Left lung (tissue), 10 donors: ENCODE results near the gene HTRA3. TPM values are rescaled to one million over a fixed set of nuclear protein-coding genes. Genes with fewer than 3 reads are reported as not detected.
A peak's percentile ranks its signal among the peaks of the same experiment; 100 is the strongest.

ENCODE experiments used
- ATAC-seq: fragments of 200-7000 bp; cut with Tn5 transposase; one replicate; pipeline ENCODE4 v1.9.1; 2020; ENCODE audit warnings: moderate library complexity
- DNase-seq, 4 donors: peaks; one replicate each; pipeline ENCODE4 v3.0.0-alpha.2; 2013 to 2020
- H3K27ac ChIP-seq, 2 donors: fragments of 200-600 bp; sonication (generic) in 1 of 2; one replicate each; pipeline versions ENCODE4 v1.5.0 to v1.8.0; 2020 to 2021
- H3K27me3 ChIP-seq, 2 donors: fragments of 200-600 bp; sonication (generic) in 1 of 2; one replicate each; pipeline versions ENCODE4 v1.5.0 to v1.8.0; 2020 to 2021
- H3K36me3 ChIP-seq, 2 donors: fragments of 200-600 bp; sonication (generic) in 1 of 2; one replicate each; pipeline versions ENCODE4 v1.5.0 to v1.8.0; 2020 to 2021
- H3K4me1 ChIP-seq, 2 donors: fragments of 200-600 bp; one replicate each; pipeline ENCODE4 v1.8.0; 2021
- H3K4me3 ChIP-seq, 2 donors: fragments of 200-600 bp; sonication (generic) in 1 of 2; one replicate each; pipeline versions ENCODE4 v1.5.0 to v1.8.0; 2020 to 2021; ENCODE audit warnings: mild to moderate bottlenecking in 1 of 2
- H3K9me3 ChIP-seq, 2 donors: fragments of 200-600 bp; sonication (generic) in 1 of 2; one replicate each; pipeline versions ENCODE4 v1.5.0 to v1.8.0; 2020 to 2021
- intact Hi-C, 2 donors: fragments of 100-400 bp; cut with DNase I; formaldehyde crosslinking; loops; one replicate each; pipeline versions ENCODE4 v1.11.2 to v1.14.2; 2022
- polyA plus RNA-seq, 6 donors: library from polyadenylated mRNA; unstranded; fragments of 120-200 nt; gene quantifications; one replicate each; pipeline ENCODE4 v1.2.1, GENCODE V29; 2013; ENCODE audit not compliant: insufficient read length in 6 of 6
- total RNA-seq, 2 donors: library from RNA; stranded (reverse); fragmentation: NEBNext Ultra II Directional; extraction: Animal tissue kit (Norgen Biotek cat#: 25700); gene quantifications; one replicate each; pipeline ENCODE4 v1.2.1, GENCODE V29; 2021
- TF ChIP-seq, protein P1 (sequence below), 2 donors: fragments of 200-600 bp; sonication (generic) in 1 of 2; IDR thresholded peaks; one replicate each; pipeline versions ENCODE4 v1.5.0 to v1.8.0; 2021; ENCODE audit warnings: antibody characterized with exemption in 2 of 2
- donor health status: DM: no; HTN: yes; CAD: no.
- donor health status: DM: no; HTN: no; CAD: no.

HTRA3 gene
- total and polyA plus RNA-seq, 8 donors, result 9.7 to 18.3 (median 12.1) TPM

GRCh38 chr4:8230033-8230432, 39.5 kb upstream of the HTRA3 start:
- peaks cover 11 to 19% of the 10 kb centered on the region in 2 donors for H3K4me1 ChIP-seq
- ATAC-seq, result no peak
- TF ChIP-seq, protein P1, sequence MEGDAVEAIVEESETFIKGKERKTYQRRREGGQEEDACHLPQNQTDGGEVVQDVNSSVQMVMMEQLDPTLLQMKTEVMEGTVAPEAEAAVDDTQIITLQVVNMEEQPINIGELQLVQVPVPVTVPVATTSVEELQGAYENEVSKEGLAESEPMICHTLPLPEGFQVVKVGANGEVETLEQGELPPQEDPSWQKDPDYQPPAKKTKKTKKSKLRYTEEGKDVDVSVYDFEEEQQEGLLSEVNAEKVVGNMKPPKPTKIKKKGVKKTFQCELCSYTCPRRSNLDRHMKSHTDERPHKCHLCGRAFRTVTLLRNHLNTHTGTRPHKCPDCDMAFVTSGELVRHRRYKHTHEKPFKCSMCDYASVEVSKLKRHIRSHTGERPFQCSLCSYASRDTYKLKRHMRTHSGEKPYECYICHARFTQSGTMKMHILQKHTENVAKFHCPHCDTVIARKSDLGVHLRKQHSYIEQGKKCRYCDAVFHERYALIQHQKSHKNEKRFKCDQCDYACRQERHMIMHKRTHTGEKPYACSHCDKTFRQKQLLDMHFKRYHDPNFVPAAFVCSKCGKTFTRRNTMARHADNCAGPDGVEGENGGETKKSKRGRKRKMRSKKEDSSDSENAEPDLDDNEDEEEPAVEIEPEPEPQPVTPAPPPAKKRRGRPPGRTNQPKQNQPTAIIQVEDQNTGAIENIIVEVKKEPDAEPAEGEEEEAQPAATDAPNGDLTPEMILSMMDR (IDR thresholded peaks at IDR 0.05), result no peak
- intact Hi-C loops, result loop anchor here in 1 of 2 donors (10.0 kb wide), 1 partner anchor 175 kb away; no protein-coding TSS in a partner anchor
- no peak overlapping the region for H3K4me3 ChIP-seq
- peaks cover 0 to 78% of the 10 kb centered on the region in 2 donors for H3K36me3 ChIP-seq
- H3K27me3 ChIP-seq, result no peaks in the 10 kb centered on the region
- H3K9me3 ChIP-seq, result no peaks in the 10 kb centered on the region
- no peak for DNase-seq
- H3K27ac ChIP-seq, result no peak overlapping the region

DNA sequence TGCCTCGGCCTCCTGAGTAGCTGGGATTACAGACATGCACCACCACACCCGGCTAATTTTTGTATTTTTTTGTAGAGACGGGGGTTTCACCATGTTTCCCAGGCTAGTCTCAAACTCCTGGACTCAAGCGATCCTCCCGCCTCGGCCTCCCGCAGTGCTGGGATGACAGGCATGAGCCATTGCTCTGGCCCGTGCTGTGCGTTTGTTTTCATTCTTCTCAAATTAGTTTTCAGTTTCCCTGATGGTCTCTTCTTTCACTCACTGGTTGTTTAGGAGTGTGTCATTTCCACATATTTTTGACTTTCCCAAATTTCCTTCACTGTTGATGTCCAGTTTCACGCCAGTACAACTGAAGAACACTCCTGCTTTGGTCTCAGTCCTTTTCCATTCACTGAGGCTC, 38.7 kb upstream of the HTRA3 start:
- Histone ChIP-seq H3K27ac (no peak overlapping the region), H3K4me1 (peaks cover 11 to 19% of the 10 kb centered on the region in 2 donors), H3K36me3 (peaks cover 0 to 78% of the 10 kb centered on the region in 2 donors), H3K27me3 (no peaks in the 10 kb centered on the region), H3K4me3 (no peak overlapping the region), H3K9me3 (no peaks in the 10 kb centered on the region)
- intact Hi-C loops, result loop anchor here in 1 of 2 donors (10.0 kb wide), 1 partner anchor 174 kb away; no protein-coding TSS in a partner anchor
- no peak for DNase-seq
- ATAC-seq, result no peak
- TF ChIP-seq, protein P1 (IDR thresholded peaks at IDR 0.05), result no peak

GRCh38 chr4:8231551-8232049, 38.0 kb upstream of the HTRA3 start:
- ATAC-seq (no peak), DNase-seq (peak in 1 of 4 donors; percentile 69)
- no peaks in the 10 kb centered on the region for H3K27me3 ChIP-seq
- intact Hi-C loops, result loop anchor here in 1 of 2 donors (10.0 kb wide), 1 partner anchor 173 kb away; no protein-coding TSS in a partner anchor
- peaks cover 11 to 19% of the 10 kb centered on the region in 2 donors for H3K4me1 ChIP-seq
- no peak overlapping the region for H3K27ac ChIP-seq
- no peak overlapping the region for H3K4me3 ChIP-seq
- peaks cover 0 to 79% of the 10 kb centered on the region in 2 donors for H3K36me3 ChIP-seq
- no peaks in the 10 kb centered on the region for H3K9me3 ChIP-seq
- TF ChIP-seq, protein P1 (IDR thresholded peaks at IDR 0.05), result no peak

GRCh38 chr4:8232748-8233147, 36.8 kb upstream of the HTRA3 start:
- Histone ChIP-seq H3K27me3 (no peaks in the 10 kb centered on the region), H3K4me1 (peaks cover 11 to 14% of the 10 kb centered on the region in 2 donors), H3K9me3 (no peaks in the 10 kb centered on the region), H3K27ac (no peak overlapping the region), H3K36me3 (peaks cover 0 to 79% of the 10 kb centered on the region in 2 donors), H3K4me3 (no peak overlapping the region)
- intact Hi-C loops, result loop anchor here in 1 of 2 donors (10.0 kb wide), 1 partner anchor 172 kb away; no protein-coding TSS in a partner anchor
- DNase-seq, result peak in 1 of 4 donors; percentile 62
- no peak for ATAC-seq
- TF ChIP-seq, protein P1 (IDR thresholded peaks at IDR 0.05), result no peak

GRCh38 chr4:8233672-8234484, 35.7 kb upstream of the HTRA3 start:
- H3K4me3 ChIP-seq, result no peak overlapping the region
- H3K4me1 ChIP-seq, result peaks cover 0 to 2% of the 10 kb centered on the region in 2 donors
- intact Hi-C loops, result loop anchor here in 1 of 2 donors (10.0 kb wide), 1 partner anchor 171 kb away; no protein-coding TSS in a partner anchor
- ATAC-seq, result no peak
- H3K27ac ChIP-seq, result no peak overlapping the region
- H3K36me3 ChIP-seq, result peaks cover 0 to 81% of the 10 kb centered on the region in 2 donors
- TF ChIP-seq, protein P1 (IDR thresholded peaks at IDR 0.05), result no peak
- no peak for DNase-seq
- H3K27me3 ChIP-seq, result no peaks in the 10 kb centered on the region
- no peaks in the 10 kb centered on the region for H3K9me3 ChIP-seq
